Endothelial cell of umbilical vein (primary cell): ENCODE measurements around the gene PFKFB4. TPM values are rescaled to one million over a fixed set of nuclear protein-coding genes. Genes with fewer than 3 reads are reported as not detected.

Experiments used
- BruUV-seq: library from RNA; stranded (reverse); fragments of 400-500 nt; replicated peaks from 2 replicates; lab custom pipeline; 2021; lab: Mats Ljungman, UMichigan
- CTCF ChIA-PET: fragments of 300-600, 350-600 bp; sonication (Branson Sonifier 250); formaldehyde crosslinking; loops from one replicate; lab custom pipeline; 2021; ENCODE audit warnings: antibody characterized with exemption, inconsistent platforms; lab: Charles Lee
- POLR2A ChIA-PET: fragments of 300-600, 350-600 bp; sonication (Branson Sonifier 250); formaldehyde crosslinking; loops from one replicate; lab custom pipeline; 2021; ENCODE audit warnings: antibody characterized with exemption, inconsistent platforms; lab: Charles Lee
- DNase-seq: peaks from one replicate; pipeline ENCODE4 v3.0.0-alpha.2; 2011; ENCODE audit warnings: low read depth, low spot score
- FAIRE-seq: peaks from 2 replicates; lab custom pipeline; 2011; peaks lifted over from hg19 to GRCh38; lab: Jason Lieb, UNC
- H2AFZ ChIP-seq: 2 replicates; pipeline ENCODE4 v1.6.0; 2012; ENCODE audit warnings: low read depth, low read length, control low read depth, inconsistent platforms
- H3K27ac ChIP-seq: 2 replicates; pipeline ENCODE4 v1.5.1; 2011; ENCODE audit warnings: low read depth, mild to moderate bottlenecking, control low read depth, low read length, moderate library complexity; ENCODE audit not compliant: insufficient read depth
- H3K27me3 ChIP-seq, 2 experiments: 2 replicates each; pipeline versions ENCODE4 v1.6.0 to v1.6.1; 2011; ENCODE audit warnings: low read length in 2 of 2, mixed read lengths in 1 of 2; ENCODE audit not compliant: control insufficient read depth in 2 of 2, insufficient read depth in 2 of 2
- H3K36me3 ChIP-seq, 2 experiments: 2 replicates in 1 of 2; 3 replicates in 1 of 2; pipeline ENCODE4 v1.5.1; 2011; ENCODE audit warnings: low read length in 2 of 2, mild to moderate bottlenecking in 1 of 2, moderate library complexity in 1 of 2; ENCODE audit not compliant: control insufficient read depth in 2 of 2, insufficient read depth in 2 of 2; ENCODE audit errors: extremely low read depth in 1 of 2
- H3K4me1 ChIP-seq: 3 replicates; pipeline ENCODE4 v1.5.1; 2011; ENCODE audit warnings: mild to moderate bottlenecking, low read length; ENCODE audit not compliant: control insufficient read depth, insufficient read depth; ENCODE audit errors: extremely low read depth
- H3K4me2 ChIP-seq: 2 replicates; pipeline ENCODE4 v1.6.1; 2011; ENCODE audit warnings: low read length, control low read depth, mixed read lengths; ENCODE audit not compliant: insufficient read depth
- H3K4me3 ChIP-seq, 3 experiments: fragments of 200-600 bp in 1 of 3; sonication (generic), shearing (Covaris generic) in 1 of 3; replicated peaks in 1 of 3; 2 replicates each; pipeline ENCODE4 v1.5.1; 2011 to 2016; ENCODE audit warnings: control low read depth in 3 of 3, low read length in 3 of 3, mild to moderate bottlenecking in 2 of 3, inconsistent platforms in 1 of 3, low read depth in 1 of 3, moderate library complexity in 1 of 3; ENCODE audit not compliant: insufficient read depth in 1 of 3
- H3K79me2 ChIP-seq: 2 replicates; pipeline ENCODE4 v1.6.0; 2012; ENCODE audit warnings: low read length, inconsistent platforms; ENCODE audit not compliant: control insufficient read depth, insufficient read depth
- H3K9ac ChIP-seq: replicated peaks from 2 replicates; pipeline ENCODE3; 2011; ENCODE audit warnings: low read length, control low read depth; ENCODE audit not compliant: insufficient read depth; ENCODE audit errors: extremely low read depth
- H3K9me1 ChIP-seq: replicated peaks from 3 replicates; pipeline ENCODE4 v1.6.0; 2011; ENCODE audit warnings: mild to moderate bottlenecking, low read length; ENCODE audit not compliant: control insufficient read depth, insufficient read depth; ENCODE audit errors: extremely low read depth
- H3K9me3 ChIP-seq: replicated peaks from 2 replicates; pipeline ENCODE4 v1.5.1; 2012; ENCODE audit warnings: low read length, inconsistent platforms; ENCODE audit not compliant: control insufficient read depth, insufficient read depth
- H4K20me1 ChIP-seq: replicated peaks from 2 replicates; pipeline ENCODE3; 2011; ENCODE audit warnings: mild to moderate bottlenecking, low read length; ENCODE audit not compliant: control insufficient read depth, insufficient read depth; ENCODE audit errors: extremely low read depth
- CTCF ChIP-seq, 2 donors: IDR thresholded peaks; 1 replicate in 1 of 2; 2 replicates in 1 of 2; pipeline ENCODE4 v1.5.1; 2011; ENCODE audit warnings: low read length in 2 of 2, mild to moderate bottlenecking in 2 of 2, moderate library complexity in 2 of 2, control low read depth in 1 of 2, inconsistent platforms in 1 of 2, low read depth in 1 of 2; ENCODE audit not compliant: insufficient read depth in 1 of 2; ENCODE audit errors: extremely low read depth in 1 of 2
- EZH2 ChIP-seq: IDR thresholded peaks from 2 replicates; pipeline ENCODE4 v1.6.1; 2012; ENCODE audit warnings: borderline replicate concordance, low read depth, mild to moderate bottlenecking, moderate library complexity, low read length, inconsistent platforms; ENCODE audit not compliant: severe bottlenecking
- FOS ChIP-seq: IDR thresholded peaks from 2 replicates; pipeline ENCODE4 v1.6.1; 2011; ENCODE audit warnings: mild to moderate bottlenecking, low read length, moderate library complexity, borderline replicate concordance; ENCODE audit not compliant: insufficient read depth
- GATA2 ChIP-seq: IDR thresholded peaks from 2 replicates; pipeline ENCODE4 v1.7.0; 2011; ENCODE audit warnings: low read depth, mild to moderate bottlenecking, moderate library complexity, mixed read lengths, low read length; ENCODE audit not compliant: insufficient read length, insufficient read depth
- JUN ChIP-seq: IDR thresholded peaks from 2 replicates; pipeline ENCODE4 v1.6.1; 2011; ENCODE audit warnings: borderline replicate concordance, low read depth; ENCODE audit not compliant: insufficient read length, insufficient read depth
- MAX ChIP-seq: IDR thresholded peaks from 2 replicates; pipeline ENCODE4 v1.6.1; 2011; ENCODE audit not compliant: insufficient read depth, insufficient read length
- MYC ChIP-seq: IDR thresholded peaks from one replicate; pipeline ENCODE4 v1.6.1; 2011; ENCODE audit warnings: mild to moderate bottlenecking, low read depth, low read length
- POLR2A ChIP-seq: IDR thresholded peaks from 2 replicates; pipeline ENCODE4 v1.6.1; 2012; ENCODE audit warnings: low read depth, mild to moderate bottlenecking, control low read depth, low read length
- POLR2AphosphoS5 ChIP-seq: IDR thresholded peaks from 2 replicates; pipeline ENCODE4 v1.6.1; 2012; ENCODE audit warnings: low read depth, mild to moderate bottlenecking, control low read depth, low read length, moderate library complexity; ENCODE audit not compliant: insufficient read depth
- dilution Hi-C: fragments of 300-500 bp; cut with MboI; formaldehyde crosslinking; loops from one replicate; pipeline ENCODE4 v1.15.0; 2019; ENCODE audit warnings: low sequenced_read_pairs; ENCODE audit not compliant: extremely low pct_ligation_motif_present
- intact Hi-C: fragments of 100-400 bp; cut with micrococcal nuclease; formaldehyde crosslinking; loops from one replicate; pipeline ENCODE4 v1.10.0; 2022
- polyA plus RNA-seq, 4 experiments: library from polyadenylated mRNA; depleted of rRNA in 3 of 4; stranded (reverse) in 3 of 4; unstranded in 1 of 4; fragments of >200 nt; gene quantifications; 2 replicates each; pipeline versions ENCODE4 v1.2.1 to v1.2.3, GENCODE V29; 2011 to 2012; ENCODE audit warnings: missing spikeins in 1 of 4
- total RNA-seq: library from RNA; stranded (reverse); gene quantifications from 2 replicates; pipeline ENCODE4 v1.2.3, GENCODE V29; 2021

The PFKFB4 gene
- total and polyA plus RNA-seq, 2 donors (not counting 3 experiments of a cell fraction or from before 2014, with no cell fraction given) = 4.0 to 4.2 TPM

DNA sequence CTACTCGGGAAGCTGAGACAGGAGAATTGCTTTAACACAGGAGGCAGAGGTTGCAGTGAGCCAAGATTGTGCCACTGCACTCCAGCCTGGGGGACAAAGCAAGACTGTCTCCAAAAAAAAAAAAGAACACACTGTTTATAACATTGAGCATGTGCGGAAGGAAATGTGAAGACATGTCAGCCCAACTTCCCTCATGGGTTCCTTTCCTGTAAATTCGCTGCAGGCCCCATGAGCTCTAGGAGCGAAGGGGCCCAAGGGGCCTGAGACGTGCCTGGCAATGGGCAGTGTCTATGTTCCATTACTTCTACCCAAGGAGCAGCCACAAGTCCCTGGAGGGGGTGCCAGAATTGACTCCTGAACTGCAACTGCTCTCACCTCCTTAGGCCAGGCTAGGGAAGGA, 3.2 kb downstream of the PFKFB4 start:
- POLR2A ChIA-PET = interaction anchor here (0.6 kb wide), 1 partner anchor 97 kb away, joined by 3 read pairs; no protein-coding TSS in a partner anchor
- no peaks in the 10 kb centered on the region for H3K27me3 ChIP-seq
- H3K4me1 ChIP-seq = peaks cover 4% of the 10 kb centered on the region
- DNase-seq (no peak), FAIRE-seq (no peak)
- no peak overlapping the region for H3K4me3 ChIP-seq
- no peaks in the 10 kb centered on the region for H3K9me1 ChIP-seq
- H3K4me2 ChIP-seq = no peak overlapping the region
- no TSS peak for BruUV-seq
- H3K79me2 ChIP-seq = no peaks in the 10 kb centered on the region
- intact Hi-C loops = no loop called here
- no peaks in the 10 kb centered on the region for H3K9me3 ChIP-seq
- no peaks in the 10 kb centered on the region for H4K20me1 ChIP-seq
- CTCF ChIA-PET = interaction anchor here (1.3 to 6.0 kb wide), 4 partner anchors 11 to 153 kb away, joined by 5 to 63 read pairs (median 7); no protein-coding TSS in a partner anchor
- no peak overlapping the region for H3K27ac ChIP-seq
- no peaks in the 10 kb centered on the region for H3K36me3 ChIP-seq
- dilution Hi-C loops = no loop called here
- H2AFZ ChIP-seq = no peak overlapping the region
- H3K9ac ChIP-seq = no peak overlapping the region
- TF ChIP-seq FOS (no peak), GATA2 (no peak), POLR2AphosphoS5 (no peak), MYC (no peak), JUN (no peak), EZH2 (no peak), CTCF (IDR thresholded peaks at IDR 0.05; ENCODE audit: extremely low read depth in 1 of 2, insufficient read depth in 1 of 2, low read depth in 1 of 2, low read length in 2 of 2) (no peak), POLR2A (no peak), MAX (no peak)
